Activated naive CD8-positive, alpha-beta T cell (primary cell): ENCODE data around the gene GORAB.
A peak's percentile ranks its signal among the peaks of the same experiment; 100 is the strongest.

Source experiments
- H3K27ac Mint-ChIP-seq: one replicate; pipeline ENCODE4 v1.8.0; 2021; ENCODE audit warnings: mixed read lengths
- H3K27me3 Mint-ChIP-seq: one replicate; pipeline ENCODE4 v1.8.0; 2021; ENCODE audit warnings: mixed read lengths
- H3K36me3 Mint-ChIP-seq: one replicate; pipeline ENCODE4 v1.8.0; 2021; ENCODE audit warnings: mixed read lengths
- H3K4me1 Mint-ChIP-seq: one replicate; pipeline ENCODE4 v1.8.0; 2021; ENCODE audit warnings: low read depth, mixed read lengths
- H3K4me3 Mint-ChIP-seq: one replicate; pipeline ENCODE4 v1.8.0; 2021; ENCODE audit warnings: mild to moderate bottlenecking, mixed read lengths
- H3K9me3 Mint-ChIP-seq: one replicate; pipeline ENCODE4 v1.8.0; 2021; ENCODE audit warnings: low read depth, mixed read lengths

Gene GORAB

GRCh38 chr1:170559166-170559565 lies 27.2 kb downstream of the GORAB start:
- Mint-ChIP-seq H3K4me3 (no peak overlapping the region), H3K27me3 (peaks cover 2% of the 10 kb centered on the region), H3K9me3 (peaks cover 6% of the 10 kb centered on the region), H3K4me1 (peaks cover 11% of the 10 kb centered on the region), H3K27ac (no peak overlapping the region), H3K36me3 (peaks cover 9% of the 10 kb centered on the region)

DNA sequence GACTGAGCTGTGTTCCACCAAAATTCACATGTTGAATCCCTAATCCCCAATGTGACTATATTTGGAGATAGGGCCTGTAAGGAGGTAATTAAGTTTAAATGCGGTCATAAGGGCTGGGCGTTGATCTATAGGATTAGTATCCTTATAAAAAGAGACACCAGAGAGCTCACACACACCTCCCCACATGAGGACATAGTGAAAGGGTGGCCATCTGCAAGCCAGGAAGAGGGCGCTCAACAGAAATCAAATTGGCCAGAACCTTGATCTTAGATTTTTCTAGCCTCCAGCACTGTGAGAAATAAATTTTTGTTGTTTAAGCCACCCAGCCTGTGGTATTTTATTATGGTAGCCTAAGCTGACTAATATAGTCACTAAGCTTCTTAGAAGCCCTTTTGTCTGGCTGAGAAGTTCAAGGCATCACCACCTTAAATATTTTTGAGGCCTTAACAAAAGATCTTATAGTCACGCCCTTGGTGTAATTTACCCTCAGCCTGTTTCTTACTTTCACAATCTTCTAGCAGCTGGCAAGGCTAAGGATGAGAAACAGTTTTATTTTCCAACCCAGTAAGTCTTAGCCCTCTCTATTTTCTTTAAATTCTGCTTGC lies 28.8 kb downstream of the GORAB start:
- H3K27ac Mint-ChIP-seq: no peak overlapping the region
- no peak overlapping the region for H3K4me3 Mint-ChIP-seq
- peaks cover 6% of the 10 kb centered on the region for H3K9me3 Mint-ChIP-seq
- peaks cover 2% of the 10 kb centered on the region for H3K27me3 Mint-ChIP-seq
- peaks cover 11% of the 10 kb centered on the region for H3K4me1 Mint-ChIP-seq
- H3K36me3 Mint-ChIP-seq: peaks cover 9% of the 10 kb centered on the region

GRCh38 chr1:170562646-170563338 lies 30.8 kb downstream of the GORAB start:
- H3K36me3 Mint-ChIP-seq: peaks cover 9% of the 10 kb centered on the region
- H3K9me3 Mint-ChIP-seq: peaks cover 6% of the 10 kb centered on the region
- no peak overlapping the region for H3K4me3 Mint-ChIP-seq
- peaks cover 11% of the 10 kb centered on the region for H3K4me1 Mint-ChIP-seq
- H3K27me3 Mint-ChIP-seq: peaks cover 2% of the 10 kb centered on the region
- no peak overlapping the region for H3K27ac Mint-ChIP-seq

DNA sequence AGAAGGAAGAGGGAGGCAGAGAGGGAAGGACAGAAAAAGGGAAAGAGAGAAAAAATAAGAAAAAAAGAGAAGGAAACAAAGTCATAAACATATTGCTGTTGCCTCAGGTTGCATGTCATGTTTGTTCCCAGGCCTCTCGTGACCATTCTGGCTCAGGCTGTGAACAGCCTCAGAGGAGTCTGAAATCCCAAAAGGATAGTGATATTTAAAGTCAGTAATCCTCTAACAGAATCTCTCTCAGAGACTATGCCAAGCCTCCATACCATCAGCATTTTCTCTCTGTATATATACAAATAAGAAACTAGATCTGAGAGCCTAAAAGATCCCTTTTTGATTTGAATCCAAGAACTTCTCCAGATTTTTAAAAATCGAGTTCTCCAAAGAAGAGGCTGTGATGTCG lies 35.2 kb downstream of the GORAB start:
- Mint-ChIP-seq H3K4me3 (no peak overlapping the region), H3K9me3 (peaks cover 6% of the 10 kb centered on the region), H3K27me3 (peaks cover 11% of the 10 kb centered on the region)

DNA sequence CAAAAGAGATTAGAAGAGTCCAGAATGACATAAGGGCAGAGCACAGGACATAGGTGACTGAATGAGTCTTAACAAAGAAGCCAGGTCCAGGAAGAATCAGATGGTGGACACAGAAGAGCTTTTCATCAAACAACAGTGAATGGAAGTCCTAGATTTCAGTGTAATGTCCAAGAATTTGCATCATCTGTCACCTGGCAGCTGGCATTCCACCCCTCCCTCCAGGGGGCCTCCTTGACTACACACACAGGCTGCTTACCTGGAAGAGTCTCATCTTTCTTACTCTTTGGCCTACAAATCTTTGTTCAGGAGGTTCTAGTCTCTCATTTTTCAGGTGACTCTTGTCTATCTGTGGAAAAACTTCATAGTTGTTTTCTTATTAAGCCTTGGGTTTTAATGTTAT lies 36.2 kb downstream of the GORAB start:
- H3K27me3 Mint-ChIP-seq: peaks cover 11% of the 10 kb centered on the region
- H3K4me1 Mint-ChIP-seq: peaks cover 3% of the 10 kb centered on the region
- no peak overlapping the region for H3K27ac Mint-ChIP-seq
- no peak overlapping the region for H3K4me3 Mint-ChIP-seq
- H3K36me3 Mint-ChIP-seq: no peaks in the 10 kb centered on the region
- H3K9me3 Mint-ChIP-seq: peaks cover 10% of the 10 kb centered on the region

More for the DNA sequence above, 35.2 kb downstream of the GORAB start:
- Mint-ChIP-seq H3K27ac (no peak overlapping the region), H3K4me1 (peaks cover 11% of the 10 kb centered on the region), H3K36me3 (no peaks in the 10 kb centered on the region)

GRCh38 chr1:170576980-170577379 lies 45.0 kb downstream of the GORAB start:
- H3K27ac Mint-ChIP-seq: no peak overlapping the region
- no peaks in the 10 kb centered on the region for H3K4me1 Mint-ChIP-seq
- no peak overlapping the region for H3K4me3 Mint-ChIP-seq
- peaks cover 13% of the 10 kb centered on the region for H3K27me3 Mint-ChIP-seq
- no peaks in the 10 kb centered on the region for H3K36me3 Mint-ChIP-seq
- H3K9me3 Mint-ChIP-seq: peaks cover 6% of the 10 kb centered on the region

DNA sequence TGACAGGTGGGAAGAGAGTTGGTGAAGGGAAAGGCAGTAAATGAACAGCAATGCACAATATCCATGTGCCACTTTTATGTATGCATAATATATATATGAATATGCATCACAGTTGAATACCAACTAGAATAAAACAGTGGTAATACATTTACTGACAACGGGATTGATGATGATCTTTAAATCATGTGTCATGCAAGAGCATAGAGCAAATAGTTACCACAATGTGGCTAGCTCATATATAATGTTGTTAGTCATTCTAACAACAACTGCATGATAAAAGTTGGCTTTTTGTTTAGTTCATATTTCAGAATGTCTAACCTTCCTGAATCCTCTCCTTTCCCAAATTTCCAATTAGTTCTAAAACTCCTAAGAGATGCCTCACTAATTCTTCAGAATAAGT lies 46.4 kb downstream of the GORAB start:
- Mint-ChIP-seq H3K4me3 (no peak overlapping the region), H3K9me3 (no peaks in the 10 kb centered on the region), H3K27me3 (peaks cover 14% of the 10 kb centered on the region), H3K36me3 (no peaks in the 10 kb centered on the region), H3K27ac (no peak overlapping the region), H3K4me1 (no peaks in the 10 kb centered on the region)

- H3K27ac Mint-ChIP-seq: no peak overlapping the region
- peaks cover 20% of the 10 kb centered on the region for H3K27me3 Mint-ChIP-seq
- H3K36me3 Mint-ChIP-seq: no peaks in the 10 kb centered on the region
- H3K9me3 Mint-ChIP-seq: no peaks in the 10 kb centered on the region
- H3K4me3 Mint-ChIP-seq: no peak overlapping the region
- H3K4me1 Mint-ChIP-seq: no peaks in the 10 kb centered on the region
Measured at GRCh38 chr1:170580636-170581440, 48.9 kb downstream of the GORAB start.

DNA sequence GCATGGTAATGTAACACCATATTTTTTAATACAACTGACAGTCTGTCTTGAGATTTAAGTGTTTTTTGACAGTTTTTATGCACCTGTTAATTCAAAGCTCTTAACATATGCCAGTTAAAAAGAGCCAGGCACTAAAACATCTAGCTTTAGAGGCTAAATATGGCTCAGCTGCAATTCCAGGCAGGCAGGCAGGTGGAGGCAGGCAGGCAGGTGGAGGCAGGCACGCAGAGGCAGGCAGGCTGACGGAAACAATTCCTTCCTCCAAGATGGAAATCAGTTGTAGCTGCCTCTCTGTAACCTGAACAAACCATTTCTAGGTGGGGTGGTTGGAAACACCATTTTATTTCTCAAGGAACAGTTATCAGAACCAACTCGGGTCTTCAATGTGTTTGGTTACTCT lies 51.2 kb downstream of the GORAB start:
- Mint-ChIP-seq H3K36me3 (no peaks in the 10 kb centered on the region), H3K27ac (no peak overlapping the region), H3K4me1 (peaks cover 7% of the 10 kb centered on the region), H3K9me3 (no peaks in the 10 kb centered on the region), H3K4me3 (no peak overlapping the region), H3K27me3 (peaks cover 18% of the 10 kb centered on the region)

DNA sequence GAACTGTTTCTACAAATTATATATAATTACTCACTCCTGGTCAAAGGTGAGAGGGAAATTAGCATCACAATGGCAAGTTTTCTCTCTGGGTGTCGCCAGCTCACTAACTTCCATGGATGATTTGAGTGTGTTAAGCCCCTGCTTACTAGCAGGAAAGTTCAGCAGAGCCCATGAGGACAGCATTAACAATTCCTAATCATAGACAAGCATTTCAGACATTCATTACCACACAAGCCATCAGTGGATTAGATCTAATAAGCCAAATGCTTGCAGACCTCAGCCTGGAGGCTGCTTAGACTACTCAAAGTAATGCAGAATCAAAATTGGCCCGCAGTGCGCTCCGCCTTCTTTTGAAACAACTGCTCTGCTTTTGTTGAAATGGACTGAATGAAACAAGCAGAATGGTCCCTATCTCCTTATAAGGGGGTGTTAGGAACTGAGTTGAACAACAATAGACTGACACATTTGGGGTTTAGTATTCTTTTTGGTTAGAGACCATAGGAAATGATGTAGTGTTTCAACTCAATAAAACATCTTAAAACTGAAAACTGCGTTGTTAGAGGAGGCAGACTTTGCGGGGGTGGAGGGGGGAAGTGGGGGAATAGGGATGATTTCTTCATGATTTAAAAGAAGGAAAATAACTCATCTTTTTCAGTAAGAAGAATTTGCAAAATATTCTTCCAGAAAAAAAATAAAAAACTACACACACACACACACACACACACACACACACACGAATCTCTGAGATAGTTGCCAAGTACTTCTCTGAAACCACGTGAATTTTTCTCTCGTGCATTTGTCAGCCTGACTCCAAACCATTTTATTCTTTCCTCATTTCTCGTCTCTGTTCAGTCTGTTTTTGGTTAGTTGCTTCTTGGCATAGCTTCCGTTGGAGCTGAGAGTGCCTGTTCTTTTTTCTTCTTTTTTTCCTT lies 54.6 kb downstream of the GORAB start:
- peaks cover 7% of the 10 kb centered on the region for H3K4me1 Mint-ChIP-seq
- no peaks in the 10 kb centered on the region for H3K9me3 Mint-ChIP-seq
- no peak overlapping the region for H3K27ac Mint-ChIP-seq
- peak overlapping the region; percentile 44 for H3K4me3 Mint-ChIP-seq
- no peaks in the 10 kb centered on the region for H3K36me3 Mint-ChIP-seq
- H3K27me3 Mint-ChIP-seq: peaks cover 26% of the 10 kb centered on the region

DNA sequence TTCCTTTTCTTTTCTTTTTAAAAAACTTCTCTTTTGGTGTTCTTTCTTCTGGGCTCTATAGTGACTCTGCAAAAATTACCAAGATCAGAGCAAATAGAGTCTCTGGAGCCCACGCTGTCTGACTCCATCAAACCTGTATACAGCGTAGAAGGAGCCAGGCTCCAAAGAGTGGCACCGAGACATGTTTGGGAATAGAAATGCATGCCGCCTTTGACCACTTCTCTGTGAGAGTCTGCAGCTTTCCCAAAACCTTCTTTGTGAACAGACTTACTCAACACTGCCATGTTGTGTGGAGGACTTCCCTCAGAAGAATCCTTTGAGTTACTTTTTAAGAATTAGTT lies 55.3 kb downstream of the GORAB start:
- H3K36me3 Mint-ChIP-seq: no peaks in the 10 kb centered on the region
- H3K4me1 Mint-ChIP-seq: peaks cover 7% of the 10 kb centered on the region
- H3K4me3 Mint-ChIP-seq: peak overlapping the region; percentile 44
- H3K9me3 Mint-ChIP-seq: no peaks in the 10 kb centered on the region
- H3K27ac Mint-ChIP-seq: no peak overlapping the region
- peaks cover 27% of the 10 kb centered on the region for H3K27me3 Mint-ChIP-seq

- H3K4me3 Mint-ChIP-seq: no peak overlapping the region
- no peaks in the 10 kb centered on the region for H3K9me3 Mint-ChIP-seq
- H3K4me1 Mint-ChIP-seq: peaks cover 7% of the 10 kb centered on the region
- H3K36me3 Mint-ChIP-seq: peaks cover 3% of the 10 kb centered on the region
- peaks cover 22% of the 10 kb centered on the region for H3K27me3 Mint-ChIP-seq
- H3K27ac Mint-ChIP-seq: no peak overlapping the region
Measured at GRCh38 chr1:170590921-170591705, 59.1 kb downstream of the GORAB start.

DNA sequence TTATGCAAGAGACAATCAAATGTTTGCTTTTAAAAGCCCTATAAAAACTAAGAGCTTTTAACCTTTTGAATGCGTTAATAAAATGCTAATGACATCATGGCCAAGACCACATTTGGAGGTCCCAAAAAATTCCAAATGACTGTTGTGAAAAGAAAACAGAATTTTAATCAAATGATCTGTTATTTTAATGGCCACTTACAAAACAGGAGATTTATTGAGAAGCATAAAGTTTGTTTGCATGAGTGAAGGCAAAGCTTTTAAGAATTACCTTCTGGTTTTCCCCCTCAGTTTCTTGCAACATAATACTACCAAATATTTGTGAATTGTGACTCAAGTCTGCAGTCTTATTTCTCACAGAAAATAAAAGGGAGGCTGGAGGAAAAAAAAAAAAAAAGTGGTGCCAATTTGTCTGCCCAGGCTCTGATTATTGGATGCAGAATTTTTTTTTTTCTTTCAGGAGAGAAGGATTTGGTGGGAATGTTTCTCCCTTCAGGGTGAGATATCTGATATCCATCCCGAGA lies 60.7 kb downstream of the GORAB start:
- peaks cover 19% of the 10 kb centered on the region for H3K27me3 Mint-ChIP-seq
- peaks cover 5% of the 10 kb centered on the region for H3K36me3 Mint-ChIP-seq
- peaks cover 3% of the 10 kb centered on the region for H3K9me3 Mint-ChIP-seq
- no peak overlapping the region for H3K4me3 Mint-ChIP-seq
- H3K27ac Mint-ChIP-seq: no peak overlapping the region
- H3K4me1 Mint-ChIP-seq: no peaks in the 10 kb centered on the region
